ENCODE measurements around the gene SRGN. TPM values are rescaled to one million over a fixed set of nuclear protein-coding genes. Genes with fewer than 3 reads are reported as not detected.

SRGN gene
- total RNA-seq, 1 donor = 474 TPM

GRCh38 chr10:69065406-69066361 is 22.2 kb upstream of the SRGN start:
- Histone ChIP-seq H3K4me3 (ENCODE audit: insufficient read depth, low read length) (peak overlapping the region; percentile 31), H3K27ac (ENCODE audit: low read depth, low read length) (peak overlapping the region; percentile 92), H3K79me2 (ENCODE audit: insufficient read depth, low read length) (no peaks in the 10 kb centered on the region), H3K36me3 (ENCODE audit: insufficient read depth, low read length) (no peaks in the 10 kb centered on the region), H3K27me3 (ENCODE audit: insufficient read depth, low read length) (no peaks in the 10 kb centered on the region), H3K4me1 (ENCODE audit: insufficient read depth, low read length) (peaks cover 45% of the 10 kb centered on the region), H2AFZ (ENCODE audit: low read length) (peak overlapping the region; percentile 66), H3K9me3 (ENCODE audit: low read depth, low read length) (no peaks in the 10 kb centered on the region), H4K20me1 (ENCODE audit: insufficient read depth, low read length) (no peaks in the 10 kb centered on the region), H3K4me2 (ENCODE audit: insufficient read depth, low read length) (peak overlapping the region; percentile 74)
- peak; percentile 79 for DNase-seq (ENCODE audit: insufficient read length, low spot score, missing footprints)
- TF ChIP-seq CTCF (IDR thresholded peaks at IDR 0.05; ENCODE audit: extremely low read depth, low read depth, low read length) = no peak

GRCh38 chr10:69067189-69067588 is 20.7 kb upstream of the SRGN start:
- Histone ChIP-seq H3K27ac (ENCODE audit: low read depth, low read length) (no peak overlapping the region), H3K4me1 (ENCODE audit: insufficient read depth, low read length) (peaks cover 32% of the 10 kb centered on the region), H4K20me1 (ENCODE audit: insufficient read depth, low read length) (no peaks in the 10 kb centered on the region), H2AFZ (ENCODE audit: low read length) (no peak overlapping the region), H3K36me3 (ENCODE audit: insufficient read depth, low read length) (no peaks in the 10 kb centered on the region), H3K9me3 (ENCODE audit: low read depth, low read length) (no peaks in the 10 kb centered on the region), H3K79me2 (ENCODE audit: insufficient read depth, low read length) (no peaks in the 10 kb centered on the region), H3K4me3 (ENCODE audit: insufficient read depth, low read length) (no peak overlapping the region), H3K4me2 (ENCODE audit: insufficient read depth, low read length) (no peak overlapping the region), H3K27me3 (ENCODE audit: insufficient read depth, low read length) (no peaks in the 10 kb centered on the region)
- no peak for TF ChIP-seq CTCF (IDR thresholded peaks at IDR 0.05; ENCODE audit: extremely low read depth, low read depth, low read length)
- DNase-seq (ENCODE audit: insufficient read length, low spot score, missing footprints) = no peak

- H3K27ac ChIP-seq (ENCODE audit: low read depth, low read length) = no peak overlapping the region
- H2AFZ ChIP-seq (ENCODE audit: low read length) = peak overlapping the region; percentile 6
- H3K27me3 ChIP-seq (ENCODE audit: insufficient read depth, low read length) = no peaks in the 10 kb centered on the region
- H4K20me1 ChIP-seq (ENCODE audit: insufficient read depth, low read length) = no peaks in the 10 kb centered on the region
- no peak overlapping the region for H3K4me3 ChIP-seq (ENCODE audit: insufficient read depth, low read length)
- no peak for TF ChIP-seq CTCF (IDR thresholded peaks at IDR 0.05; ENCODE audit: extremely low read depth, low read depth, low read length)
- H3K79me2 ChIP-seq (ENCODE audit: insufficient read depth, low read length) = no peaks in the 10 kb centered on the region
- no peaks in the 10 kb centered on the region for H3K36me3 ChIP-seq (ENCODE audit: insufficient read depth, low read length)
- DNase-seq (ENCODE audit: insufficient read length, low spot score, missing footprints) = no peak
- no peak overlapping the region for H3K4me2 ChIP-seq (ENCODE audit: insufficient read depth, low read length)
- H3K9me3 ChIP-seq (ENCODE audit: low read depth, low read length) = no peaks in the 10 kb centered on the region
- H3K4me1 ChIP-seq (ENCODE audit: insufficient read depth, low read length) = peaks cover 25% of the 10 kb centered on the region
Measured at GRCh38 chr10:69068549-69068948, 19.4 kb upstream of the SRGN start.
